Measurements from ENCODE around the gene ANKRD28. TPM values are rescaled to one million over a fixed set of nuclear protein-coding genes. Genes with fewer than 3 reads are reported as not detected.
A peak's percentile ranks its signal among the peaks of the same experiment; 100 is the strongest.

The ANKRD28 gene
- total and polyA plus RNA-seq, 9 of the 15 experiments (the other 6 are each of a cell fraction or from before 2014, with no cell fraction given): 11.7 to 66.0 (median 36.7) TPM

- TF ChIP-seq, protein P1, sequence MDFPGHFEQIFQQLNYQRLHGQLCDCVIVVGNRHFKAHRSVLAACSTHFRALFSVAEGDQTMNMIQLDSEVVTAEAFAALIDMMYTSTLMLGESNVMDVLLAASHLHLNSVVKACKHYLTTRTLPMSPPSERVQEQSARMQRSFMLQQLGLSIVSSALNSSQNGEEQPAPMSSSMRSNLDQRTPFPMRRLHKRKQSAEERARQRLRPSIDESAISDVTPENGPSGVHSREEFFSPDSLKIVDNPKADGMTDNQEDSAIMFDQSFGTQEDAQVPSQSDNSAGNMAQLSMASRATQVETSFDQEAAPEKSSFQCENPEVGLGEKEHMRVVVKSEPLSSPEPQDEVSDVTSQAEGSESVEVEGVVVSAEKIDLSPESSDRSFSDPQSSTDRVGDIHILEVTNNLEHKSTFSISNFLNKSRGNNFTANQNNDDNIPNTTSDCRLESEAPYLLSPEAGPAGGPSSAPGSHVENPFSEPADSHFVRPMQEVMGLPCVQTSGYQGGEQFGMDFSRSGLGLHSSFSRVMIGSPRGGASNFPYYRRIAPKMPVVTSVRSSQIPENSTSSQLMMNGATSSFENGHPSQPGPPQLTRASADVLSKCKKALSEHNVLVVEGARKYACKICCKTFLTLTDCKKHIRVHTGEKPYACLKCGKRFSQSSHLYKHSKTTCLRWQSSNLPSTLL (IDR thresholded peaks at IDR 0.05): no peak
- no peak for TF ChIP-seq DMBX1 (CRISPR knock-in tag; IDR thresholded peaks at IDR 0.05; ENCODE audit: borderline replicate concordance)
- peak; percentile 76; the same call in 1 of the 2 replicates for TF ChIP-seq NBN (IDR thresholded peaks at IDR 0.05; ENCODE audit: low read depth)
- TF ChIP-seq ZNF316 (IDR thresholded peaks at IDR 0.05): peak; percentile 99
- TF ChIP-seq ZNF512 (tag; IDR thresholded peaks at IDR 0.05): no peak
- 0 out of 4 replicates have a peak, but pooled peaks of 1 of the 2 experiments have one; percentile 19 for TF ChIP-seq RCOR1 (IDR thresholded peaks at IDR 0.05; ENCODE audit: borderline replicate concordance in 1 of 2, low read depth in 2 of 2, low read length in 2 of 2)
- TF ChIP-seq, protein P2, sequence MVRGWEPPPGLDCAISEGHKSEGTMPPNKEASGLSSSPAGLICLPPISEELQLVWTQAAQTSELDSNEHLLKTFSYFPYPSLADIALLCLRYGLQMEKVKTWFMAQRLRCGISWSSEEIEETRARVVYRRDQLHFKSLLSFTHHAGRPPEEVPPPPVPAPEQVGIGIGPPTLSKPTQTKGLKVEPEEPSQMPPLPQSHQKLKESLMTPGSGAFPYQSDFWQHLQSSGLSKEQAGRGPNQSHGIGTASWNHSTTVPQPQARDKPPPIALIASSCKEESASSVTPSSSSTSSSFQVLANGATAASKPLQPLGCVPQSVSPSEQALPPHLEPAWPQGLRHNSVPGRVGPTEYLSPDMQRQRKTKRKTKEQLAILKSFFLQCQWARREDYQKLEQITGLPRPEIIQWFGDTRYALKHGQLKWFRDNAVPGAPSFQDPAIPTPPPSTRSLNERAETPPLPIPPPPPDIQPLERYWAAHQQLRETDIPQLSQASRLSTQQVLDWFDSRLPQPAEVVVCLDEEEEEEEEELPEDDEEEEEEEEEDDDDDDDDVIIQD (CRISPR knock-in tag; IDR thresholded peaks at IDR 0.05): no peak
- TF ChIP-seq, protein P3, sequence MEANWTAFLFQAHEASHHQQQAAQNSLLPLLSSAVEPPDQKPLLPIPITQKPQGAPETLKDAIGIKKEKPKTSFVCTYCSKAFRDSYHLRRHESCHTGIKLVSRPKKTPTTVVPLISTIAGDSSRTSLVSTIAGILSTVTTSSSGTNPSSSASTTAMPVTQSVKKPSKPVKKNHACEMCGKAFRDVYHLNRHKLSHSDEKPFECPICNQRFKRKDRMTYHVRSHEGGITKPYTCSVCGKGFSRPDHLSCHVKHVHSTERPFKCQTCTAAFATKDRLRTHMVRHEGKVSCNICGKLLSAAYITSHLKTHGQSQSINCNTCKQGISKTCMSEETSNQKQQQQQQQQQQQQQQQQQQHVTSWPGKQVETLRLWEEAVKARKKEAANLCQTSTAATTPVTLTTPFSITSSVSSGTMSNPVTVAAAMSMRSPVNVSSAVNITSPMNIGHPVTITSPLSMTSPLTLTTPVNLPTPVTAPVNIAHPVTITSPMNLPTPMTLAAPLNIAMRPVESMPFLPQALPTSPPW (CRISPR knock-in tag; IDR thresholded peaks at IDR 0.05): peak; percentile 33; the same call in 1 of the 2 replicates
- TF ChIP-seq HMBOX1 (IDR thresholded peaks at IDR 0.05): peak; percentile 100
- TF ChIP-seq OTX1 (CRISPR knock-in tag; IDR thresholded peaks at IDR 0.05): no peak
- no peak for TF ChIP-seq ZBED1 (IDR thresholded peaks at IDR 0.05)
- TF ChIP-seq, protein P4, sequence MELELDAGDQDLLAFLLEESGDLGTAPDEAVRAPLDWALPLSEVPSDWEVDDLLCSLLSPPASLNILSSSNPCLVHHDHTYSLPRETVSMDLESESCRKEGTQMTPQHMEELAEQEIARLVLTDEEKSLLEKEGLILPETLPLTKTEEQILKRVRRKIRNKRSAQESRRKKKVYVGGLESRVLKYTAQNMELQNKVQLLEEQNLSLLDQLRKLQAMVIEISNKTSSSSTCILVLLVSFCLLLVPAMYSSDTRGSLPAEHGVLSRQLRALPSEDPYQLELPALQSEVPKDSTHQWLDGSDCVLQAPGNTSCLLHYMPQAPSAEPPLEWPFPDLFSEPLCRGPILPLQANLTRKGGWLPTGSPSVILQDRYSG (tag; conservative IDR thresholded peaks at IDR 0.05; ENCODE audit: low read depth): no peak
- 0 out of 2 replicates have a peak, but pooled peaks have one; percentile 25 for TF ChIP-seq CREB1 (IDR thresholded peaks at IDR 0.05)
- no peak for TF ChIP-seq CREB1 (CRISPR knock-in tag; IDR thresholded peaks at IDR 0.05)
- TF ChIP-seq EHMT2 (IDR thresholded peaks at IDR 0.05): peak; percentile 74; the same call in 1 of the 2 replicates
- no peak for TF ChIP-seq IRF2 (CRISPR knock-in tag; IDR thresholded peaks at IDR 0.05)
- no peak for TF ChIP-seq ARNT (IDR thresholded peaks at IDR 0.05)
- no peak for TF ChIP-seq SIN3B (IDR thresholded peaks at IDR 0.05; ENCODE audit: low read depth)
Observed at GRCh38 chr3:15804553-15805095, 6.8 kb upstream of the ANKRD28 start (continued).

Data from K562 (cell line).